Transverse colon (tissue), 3 donors: ENCODE measurements around the gene PCED1B.

Source experiments
- CTCF ChIP-seq, 5 experiments: fragments of 200-600 bp in 3 of 5; fragments of 450-650 bp in 2 of 5; sonication (generic) in 3 of 5; IDR thresholded peaks; 1 replicate in 2 of 5; 2 replicates in 3 of 5; pipeline ENCODE4 v1.5.1; 2016 to 2017; ENCODE audit warnings: antibody characterized with exemption in 5 of 5, inconsistent platforms in 3 of 5, mild to moderate bottlenecking in 2 of 5, moderate library complexity in 1 of 5
- POLR2A ChIP-seq: fragments of 450-650 bp; IDR thresholded peaks from one replicate; pipeline ENCODE4 v1.6.1; 2016; ENCODE audit warnings: antibody characterized with exemption, mild to moderate bottlenecking, moderate library complexity

- no peak for TF ChIP-seq CTCF (IDR thresholded peaks at IDR 0.05)
- TF ChIP-seq POLR2A: no peak
These were observed 155.2 kb downstream of the PCED1B start for GRCh38 chr12:47234576-47235141.
